ENCODE data around the gene ABI2.
A peak's percentile ranks its signal among the peaks of the same experiment; 100 is the strongest.
"Not testable (repeated sequence)": the region's sequence is repeated elsewhere in the genome, so short reads cannot be mapped to it uniquely, and the experiment has no call there.

ABI2 gene

DNA sequence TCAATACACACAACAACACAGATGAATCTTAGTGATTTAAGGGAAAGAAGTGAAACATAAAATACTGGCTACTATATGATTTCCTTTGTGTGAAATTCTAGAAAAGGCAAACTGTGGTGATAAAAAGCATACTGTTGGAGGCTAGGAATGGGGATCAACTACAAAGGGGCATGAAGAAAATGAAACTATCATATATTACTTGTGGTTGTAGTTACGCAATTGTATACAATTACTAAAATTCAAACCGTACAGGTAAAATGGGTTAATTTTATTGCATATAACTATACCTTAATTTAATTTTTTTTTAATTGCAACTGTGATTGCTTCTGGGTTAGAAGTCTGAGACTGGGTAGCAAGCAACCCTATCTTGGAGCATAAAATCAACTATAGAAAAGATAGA is 41.7 kb upstream of the ABI2 start:
- Histone ChIP-seq H3K18ac (ENCODE audit: low read length) (no peak overlapping the region), H2BK5ac (ENCODE audit: low read depth, low read length, poor library complexity) (no peak overlapping the region), H3K79me2 (ENCODE audit: control insufficient read depth, insufficient read depth, low read length, poor library complexity) (no peaks in the 10 kb centered on the region), H2AK5ac (ENCODE audit: low read length) (no peak overlapping the region), H2BK12ac (ENCODE audit: low read length) (no peak overlapping the region), H3K4ac (ENCODE audit: low read depth, low read length) (no peak overlapping the region), H3K4me3 (ENCODE audit: low read depth, low read length) (no peak overlapping the region), H4K91ac (ENCODE audit: low read depth, low read length) (no peak overlapping the region), H3K4me2 (ENCODE audit: low read length) (no peak overlapping the region), H3K79me1 (ENCODE audit: low read length) (no peaks in the 10 kb centered on the region), H2BK120ac (ENCODE audit: insufficient read depth, low read length, poor library complexity) (no peak overlapping the region), H3K4me1 (ENCODE audit: control insufficient read depth in 1 of 2, insufficient read depth in 2 of 2, low read length in 2 of 2) (no peaks in the 10 kb centered on the region), H4K8ac (ENCODE audit: low read depth, low read length) (no peak overlapping the region), H3K36me3 (ENCODE audit: control insufficient read depth in 1 of 2, insufficient read depth in 2 of 2, low read length in 2 of 2) (peaks cover 8 to 10% of the 10 kb centered on the region in 2 experiments), H3K9me3 (ENCODE audit: insufficient read depth, low read depth, low read length) (no peaks in the 10 kb centered on the region), H3K27me3 (ENCODE audit: insufficient read depth, low read length) (no peaks in the 10 kb centered on the region), H4K12ac (ENCODE audit: low read depth, low read length) (no peak overlapping the region), H3K14ac (ENCODE audit: low read length) (no peak overlapping the region), H3K9ac (ENCODE audit: low read length) (no peak overlapping the region), H3K27ac (ENCODE audit: low read depth, low read length) (no peak overlapping the region), H3K23ac (ENCODE audit: low read length) (no peak overlapping the region), H2AFZ (ENCODE audit: insufficient read depth, low read length, poor library complexity) (no peak overlapping the region)
- no CpG with 5 or more reads among the region's 2 CpGs for WGBS (ENCODE audit: extremely low coverage, insufficient coverage, insufficient read length)
- DNase-seq = no peak

DNA sequence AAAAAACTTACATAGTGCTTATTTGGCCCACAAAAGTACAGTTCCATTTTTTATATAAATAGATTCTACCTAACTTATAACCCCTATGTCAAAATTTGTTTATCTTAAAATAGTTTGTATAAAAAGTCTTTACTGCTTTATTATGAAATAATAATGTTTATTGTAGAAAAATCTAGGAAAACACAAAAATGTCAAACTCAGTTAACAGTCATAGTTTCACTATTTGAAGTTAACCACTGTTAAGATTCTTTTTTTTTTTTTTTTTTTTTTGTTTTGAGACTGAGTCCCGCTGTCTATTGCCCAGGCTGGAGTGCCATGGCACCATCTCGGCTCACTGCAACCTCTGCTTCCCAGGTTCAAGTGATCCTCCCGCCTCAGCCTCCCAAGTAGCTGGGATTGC is 26.5 kb upstream of the ABI2 start:
- Histone ChIP-seq H3K4me2 (ENCODE audit: low read length) (no peak overlapping the region), H2BK5ac (ENCODE audit: low read depth, low read length, poor library complexity) (no peak overlapping the region), H2BK120ac (ENCODE audit: insufficient read depth, low read length, poor library complexity) (no peak overlapping the region), H3K4ac (ENCODE audit: low read depth, low read length) (no peak overlapping the region), H3K23ac (ENCODE audit: low read length) (no peak overlapping the region), H3K9me3 (ENCODE audit: insufficient read depth, low read depth, low read length) (no peaks in the 10 kb centered on the region), H3K4me1 (ENCODE audit: control insufficient read depth in 1 of 2, insufficient read depth in 2 of 2, low read length in 2 of 2) (no peaks in the 10 kb centered on the region), H3K4me3 (ENCODE audit: low read depth, low read length) (no peak overlapping the region), H3K14ac (ENCODE audit: low read length) (no peak overlapping the region), H3K36me3 (ENCODE audit: control insufficient read depth in 1 of 2, insufficient read depth in 2 of 2, low read length in 2 of 2) (peaks cover 2 to 8% of the 10 kb centered on the region in 2 experiments), H3K79me1 (ENCODE audit: low read length) (no peaks in the 10 kb centered on the region), H2BK12ac (ENCODE audit: low read length) (no peak overlapping the region), H3K18ac (ENCODE audit: low read length) (no peak overlapping the region), H3K27ac (ENCODE audit: low read depth, low read length) (no peak overlapping the region), H4K91ac (ENCODE audit: low read depth, low read length) (no peak overlapping the region), H2AFZ (ENCODE audit: insufficient read depth, low read length, poor library complexity) (no peak overlapping the region), H4K8ac (ENCODE audit: low read depth, low read length) (no peak overlapping the region), H4K12ac (ENCODE audit: low read depth, low read length) (no peak overlapping the region), H3K79me2 (ENCODE audit: control insufficient read depth, insufficient read depth, low read length, poor library complexity) (no peaks in the 10 kb centered on the region), H2AK5ac (ENCODE audit: low read length) (no peak overlapping the region), H3K9ac (ENCODE audit: low read length) (no peak overlapping the region), H3K27me3 (ENCODE audit: insufficient read depth, low read length) (no peaks in the 10 kb centered on the region)
- no peak for DNase-seq
- no CpG with 5 or more reads among the region's 3 CpGs for WGBS (ENCODE audit: extremely low coverage, insufficient coverage, insufficient read length)

DNA sequence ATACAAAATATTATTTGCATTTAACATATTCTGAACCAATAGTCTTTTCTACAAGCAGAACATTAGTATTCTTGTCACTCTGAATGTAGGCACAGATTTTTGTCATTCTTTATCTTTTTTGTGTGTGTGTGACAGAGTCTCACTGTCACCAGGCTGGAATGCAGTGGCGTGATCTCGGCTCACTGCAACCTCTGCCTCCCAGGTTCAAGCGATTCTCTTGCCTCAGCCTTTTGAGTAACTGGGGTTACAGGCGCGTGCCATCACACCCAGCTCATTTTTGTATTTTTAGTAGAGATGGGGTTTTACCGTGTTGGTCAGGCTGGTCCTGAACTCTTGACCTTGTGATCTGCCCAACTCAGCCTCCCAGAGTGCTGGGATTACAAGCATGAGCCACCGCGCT is 25.6 kb upstream of the ABI2 start:
- H3K36me3 ChIP-seq (ENCODE audit: control insufficient read depth in 1 of 2, insufficient read depth in 2 of 2, low read length in 2 of 2); H3K4ac ChIP-seq (ENCODE audit: low read depth, low read length); H4K91ac ChIP-seq (ENCODE audit: low read depth, low read length); H2BK120ac ChIP-seq (ENCODE audit: insufficient read depth, low read length, poor library complexity); H4K12ac ChIP-seq (ENCODE audit: low read depth, low read length); H3K9me3 ChIP-seq (ENCODE audit: insufficient read depth, low read depth, low read length); H3K18ac ChIP-seq (ENCODE audit: low read length); H3K27ac ChIP-seq (ENCODE audit: low read depth, low read length); H2BK12ac ChIP-seq (ENCODE audit: low read length); H3K14ac ChIP-seq (ENCODE audit: low read length); H3K23ac ChIP-seq (ENCODE audit: low read length); H4K8ac ChIP-seq (ENCODE audit: low read depth, low read length); H3K4me2 ChIP-seq (ENCODE audit: low read length); H2AK5ac ChIP-seq (ENCODE audit: low read length); H3K4me1 ChIP-seq (ENCODE audit: control insufficient read depth in 1 of 2, insufficient read depth in 2 of 2, low read length in 2 of 2); H3K79me2 ChIP-seq (ENCODE audit: control insufficient read depth, insufficient read depth, low read length, poor library complexity); H3K9ac ChIP-seq (ENCODE audit: low read length); H3K79me1 ChIP-seq (ENCODE audit: low read length); H3K4me3 ChIP-seq (ENCODE audit: low read depth, low read length); H3K27me3 ChIP-seq (ENCODE audit: insufficient read depth, low read length); H2BK5ac ChIP-seq (ENCODE audit: low read depth, low read length, poor library complexity); H2AFZ ChIP-seq (ENCODE audit: insufficient read depth, low read length, poor library complexity): not testable (repeated sequence)
- peak; percentile 37 to 60 for DNase-seq
- WGBS (ENCODE audit: extremely low coverage, insufficient coverage, insufficient read length) = no CpG with 5 or more reads among the region's 8 CpGs

DNA sequence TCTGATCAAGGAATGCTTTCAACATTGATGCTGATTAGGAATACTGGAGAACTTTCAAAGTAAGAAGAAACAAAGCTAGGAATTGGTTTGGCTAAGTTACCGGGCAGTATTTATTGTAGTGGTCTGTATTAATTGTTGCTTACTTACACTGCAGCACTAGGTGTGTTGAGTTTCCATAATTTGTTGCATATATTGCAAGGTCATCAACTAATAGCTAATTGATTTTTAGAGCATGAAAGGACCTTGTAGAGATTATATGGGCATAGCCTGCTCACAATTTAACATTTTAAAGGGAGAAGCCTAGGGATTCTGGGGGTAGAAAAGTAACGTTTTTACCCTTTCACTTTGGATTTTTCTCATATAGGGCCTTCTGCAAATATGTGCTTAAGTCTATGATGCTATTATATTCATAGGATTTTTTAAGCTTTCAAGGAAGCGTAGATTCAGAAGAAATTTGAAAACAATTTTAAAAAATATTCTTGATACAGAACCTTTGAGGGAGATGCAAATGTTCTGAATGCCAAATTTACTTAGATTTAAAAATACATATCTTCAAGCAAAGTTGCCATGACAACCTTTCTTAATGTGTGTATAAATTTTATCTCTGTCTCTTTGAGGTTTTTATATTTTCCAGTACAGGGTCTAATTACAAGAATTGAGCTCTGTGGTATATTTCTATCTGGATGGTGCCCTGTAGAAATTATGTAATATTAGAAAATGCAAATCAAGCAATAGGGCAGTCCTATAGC is 17.3 kb upstream of the ABI2 start:
- H3K4me1 ChIP-seq (ENCODE audit: control insufficient read depth in 1 of 2, insufficient read depth in 2 of 2, low read length in 2 of 2) = no peaks in the 10 kb centered on the region
- WGBS (ENCODE audit: extremely low coverage, insufficient coverage, insufficient read length) = no CpG with 5 or more reads among the region's 3 CpGs
- no peak overlapping the region for H3K14ac ChIP-seq (ENCODE audit: low read length)
- no peak for DNase-seq
- H2AFZ ChIP-seq (ENCODE audit: insufficient read depth, low read length, poor library complexity) = no peak overlapping the region
- H2BK5ac ChIP-seq (ENCODE audit: low read depth, low read length, poor library complexity) = no peak overlapping the region
- H3K27ac ChIP-seq (ENCODE audit: low read depth, low read length) = no peak overlapping the region
- H4K12ac ChIP-seq (ENCODE audit: low read depth, low read length) = no peak overlapping the region
- H3K9me3 ChIP-seq (ENCODE audit: insufficient read depth, low read depth, low read length) = no peaks in the 10 kb centered on the region
- no peaks in the 10 kb centered on the region for H3K27me3 ChIP-seq (ENCODE audit: insufficient read depth, low read length)
- no peak overlapping the region for H3K9ac ChIP-seq (ENCODE audit: low read length)
- H3K23ac ChIP-seq (ENCODE audit: low read length) = no peak overlapping the region
- H3K4ac ChIP-seq (ENCODE audit: low read depth, low read length) = no peak overlapping the region
- no peak overlapping the region for H4K8ac ChIP-seq (ENCODE audit: low read depth, low read length)
- no peaks in the 10 kb centered on the region for H3K79me2 ChIP-seq (ENCODE audit: control insufficient read depth, insufficient read depth, low read length, poor library complexity)
- H2BK12ac ChIP-seq (ENCODE audit: low read length) = no peak overlapping the region
- H3K4me2 ChIP-seq (ENCODE audit: low read length) = no peak overlapping the region
- H2BK120ac ChIP-seq (ENCODE audit: insufficient read depth, low read length, poor library complexity) = no peak overlapping the region
- H3K4me3 ChIP-seq (ENCODE audit: low read depth, low read length) = no peak overlapping the region
- H2AK5ac ChIP-seq (ENCODE audit: low read length) = no peak overlapping the region
- no peaks in the 10 kb centered on the region for H3K36me3 ChIP-seq (ENCODE audit: control insufficient read depth in 1 of 2, insufficient read depth in 2 of 2, low read length in 2 of 2)
- H3K79me1 ChIP-seq (ENCODE audit: low read length) = no peaks in the 10 kb centered on the region
- H3K18ac ChIP-seq (ENCODE audit: low read length) = no peak overlapping the region
- H4K91ac ChIP-seq (ENCODE audit: low read depth, low read length) = no peak overlapping the region
